Lower leg skin (tissue), 3 donors: Measurements from ENCODE around the gene DBH.

Experiments used
- CTCF ChIP-seq, 3 donors: fragments of 450-650 bp; IDR thresholded peaks; one replicate each; pipeline ENCODE4 v1.5.1; 2016; ENCODE audit warnings: antibody characterized with exemption in 3 of 3, mild to moderate bottlenecking in 3 of 3, moderate library complexity in 2 of 3
- POLR2A ChIP-seq, 2 donors: fragments of 450-650 bp; IDR thresholded peaks; one replicate each; pipeline ENCODE4 v1.6.1; 2016 to 2017; ENCODE audit warnings: antibody characterized with exemption in 2 of 2, mild to moderate bottlenecking in 1 of 2, moderate library complexity in 1 of 2

DNA sequence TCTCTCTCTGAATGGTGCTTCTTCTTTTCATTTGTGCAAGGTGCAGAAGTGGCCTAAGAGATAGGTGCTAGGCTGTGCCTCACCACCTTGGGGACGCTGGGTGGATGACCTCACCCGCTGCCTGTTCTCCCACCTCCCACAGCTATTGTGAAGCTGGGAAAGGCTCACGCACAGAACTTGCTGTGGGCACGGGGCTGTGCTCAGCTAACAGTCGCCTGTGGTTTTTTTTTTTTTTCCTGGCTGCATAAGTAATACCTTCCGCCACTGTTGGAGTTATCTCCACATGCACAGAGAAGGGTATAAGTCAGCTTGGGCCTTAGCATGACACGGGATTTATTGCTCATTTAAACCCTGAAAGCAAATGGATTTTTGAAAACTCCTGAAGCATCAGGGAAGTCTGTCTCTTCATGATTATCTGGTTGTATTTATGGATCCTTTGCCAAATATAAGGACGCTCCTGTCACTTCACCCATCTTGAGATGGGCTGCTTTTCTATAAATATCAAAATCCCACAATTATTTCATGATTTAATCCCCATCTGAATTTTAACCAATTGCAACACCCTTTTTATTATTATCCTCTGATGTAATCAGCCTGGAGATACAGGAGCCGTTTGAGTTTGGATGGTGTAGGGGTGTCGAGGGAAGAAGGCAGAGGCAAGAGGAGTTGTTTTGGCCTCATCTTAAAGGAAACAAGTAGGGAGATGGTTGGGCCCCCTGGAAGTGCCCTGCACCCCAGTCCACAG lies 9.0 kb downstream of the DBH start:
- TF ChIP-seq CTCF (IDR thresholded peaks at IDR 0.05) (no peak), POLR2A (IDR thresholded peaks at IDR 0.05) (no peak)
